Left lobe of liver (tissue), 2 donors: ENCODE data around the gene HAUS5. TPM values are rescaled to one million over a fixed set of nuclear protein-coding genes. Genes with fewer than 3 reads are reported as not detected.

Experiments
- ATAC-seq: fragments of 200-7000 bp; cut with Tn5 transposase; one replicate; pipeline ENCODE4 v1.9.1; 2020; ENCODE audit warnings: mild to moderate bottlenecking, moderate library complexity
- DNase-seq: peaks from one replicate; pipeline ENCODE4 v3.0.0-alpha.2; 2020; ENCODE audit warnings: low spot score
- total RNA-seq: library from RNA; stranded (reverse); gene quantifications from one replicate; pipeline ENCODE4 v1.2.1, GENCODE V29; 2021
- donor health status: DM: no; HTN: no; CAD: no; lungs with moderate emphysema.
- donor health status: DM: no; HTN: yes; CAD: no.

The HAUS5 gene
- total RNA-seq, 1 donor from 2014 or later, result 5.7 TPM

- ATAC-seq (no peak), DNase-seq (no peak)
These were observed 57.0 kb downstream of the HAUS5 start for GRCh38 chr19:35669566-35669965.

- ATAC-seq (no peak), DNase-seq (no peak)
These were observed 57.4 kb downstream of the HAUS5 start for GRCh38 chr19:35669974-35670373.

DNA sequence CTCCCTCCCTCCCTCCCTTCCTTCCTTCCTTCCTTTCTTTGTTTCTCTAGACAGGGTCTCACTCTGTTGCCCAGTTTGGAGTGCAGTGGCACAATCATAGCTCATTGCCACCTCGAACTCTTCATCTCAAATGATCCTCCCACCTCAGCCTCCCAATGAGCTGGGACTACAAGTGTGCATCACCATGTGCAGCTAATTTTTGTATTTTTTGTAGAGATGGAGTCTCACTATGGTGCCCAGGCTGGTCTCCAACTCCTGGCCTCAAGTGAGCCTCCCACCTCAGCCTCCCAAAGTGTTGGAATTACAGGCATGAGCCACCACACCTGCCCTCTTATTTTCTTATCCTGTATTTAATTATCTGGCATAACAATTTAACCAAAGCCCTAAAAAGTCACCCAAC, 58.2 kb downstream of the HAUS5 start:
- no peak for DNase-seq
- no peak for ATAC-seq

DNA sequence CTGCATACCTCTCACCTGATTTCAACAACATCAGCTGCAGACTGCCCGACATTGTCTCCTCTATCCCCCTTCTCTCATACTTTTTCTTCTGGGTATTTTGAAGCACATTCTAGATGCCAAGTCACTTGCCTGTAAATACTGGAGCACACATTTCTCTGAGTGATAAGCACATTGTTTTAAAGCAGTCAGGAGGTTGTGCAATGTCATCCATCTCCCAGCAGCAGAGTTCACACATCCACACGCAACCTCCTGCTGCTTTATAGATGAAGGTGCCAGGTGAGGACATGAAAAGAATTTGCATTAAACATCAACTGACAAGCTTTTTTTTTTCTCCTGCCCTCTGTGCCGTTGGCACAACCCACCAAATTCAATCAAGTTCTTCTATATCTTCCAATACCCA, 59.3 kb downstream of the HAUS5 start:
- DNase-seq (no peak), ATAC-seq (peak; percentile 40)

- ATAC-seq (peak; percentile 68), DNase-seq (no peak)
These were observed 60.7 kb downstream of the HAUS5 start for GRCh38 chr19:35673121-35673804.

Other genes starting within 250 kb of the HAUS5 start
- gene GPR42, start 241.7 kb upstream of the HAUS5 start, total RNA-seq, result not detected
- not detected for gene FFAR2, start 164.5 kb upstream of the HAUS5 start, total RNA-seq
- gene KRTDAP, start 122.3 kb upstream of the HAUS5 start, total RNA-seq, result not detected
- gene DMKN, start 99.1 kb upstream of the HAUS5 start, total RNA-seq, result 2.0 TPM
- not detected for gene SBSN, start 84.4 kb upstream of the HAUS5 start, total RNA-seq
- gene GAPDHS, start 79.3 kb upstream of the HAUS5 start, total RNA-seq, result not detected
- 26.6 TPM for gene TMEM147, start 67.1 kb upstream of the HAUS5 start, total RNA-seq
- gene ATP4A, start 49.1 kb upstream of the HAUS5 start, total RNA-seq, result not detected
- not detected for gene PMIS2, start 26.6 kb upstream of the HAUS5 start, total RNA-seq
- gene RBM42, start 16.3 kb downstream of the HAUS5 start, total RNA-seq, result 30.7 TPM
- 0.48 TPM for gene ETV2, start 29.0 kb downstream of the HAUS5 start, total RNA-seq
- 196 TPM for gene COX6B1, start 35.6 kb downstream of the HAUS5 start, total RNA-seq
- gene UPK1A, start 53.8 kb downstream of the HAUS5 start, total RNA-seq, result not detected
- gene ZBTB32, start 91.8 kb downstream of the HAUS5 start, total RNA-seq, result 0.10 TPM
- gene KMT2B, start 105.3 kb downstream of the HAUS5 start, total RNA-seq, result 23.0 TPM
- 30.8 TPM for gene IGFLR1, start 129.7 kb downstream of the HAUS5 start, total RNA-seq
- 15.1 TPM for gene U2AF1L4, start 132.7 kb downstream of the HAUS5 start, total RNA-seq
- 31.7 TPM for gene PSENEN, start 132.9 kb downstream of the HAUS5 start, total RNA-seq
- gene LIN37, start 135.8 kb downstream of the HAUS5 start, total RNA-seq, result 4.7 TPM
- 7.0 TPM for gene HSPB6, start 144.3 kb downstream of the HAUS5 start, total RNA-seq
- gene PROSER3, start 145.4 kb downstream of the HAUS5 start, total RNA-seq, result 4.5 TPM
- 3.6 TPM for gene ARHGAP33, start 162.8 kb downstream of the HAUS5 start, total RNA-seq
- 196 TPM for gene PRODH2, start 200.1 kb downstream of the HAUS5 start, total RNA-seq
- not detected for gene NPHS1, start 239.8 kb downstream of the HAUS5 start, total RNA-seq
- 0.20 TPM for gene KIRREL2, start 244.2 kb downstream of the HAUS5 start, total RNA-seq